Spleen (tissue), 11 donors: Measurements from ENCODE around the gene ESYT2. TPM values are rescaled to one million over a fixed set of nuclear protein-coding genes. Genes with fewer than 3 reads are reported as not detected.
A peak's percentile ranks its signal among the peaks of the same experiment; 100 is the strongest.

Source experiments
- DNase-seq: peaks from one replicate; pipeline ENCODE4 v3.0.0-alpha.2; 2020
- H3K27ac ChIP-seq, 8 donors: fragments of 200-600 bp; sonication (generic) in 7 of 8; 1 replicate in 4 of 8; 2 replicates in 4 of 8; pipeline versions ENCODE4 v1.5.0 to v1.8.0; 2016 to 2021; ENCODE audit warnings: inconsistent platforms in 4 of 8, mild to moderate bottlenecking in 4 of 8, moderate library complexity in 1 of 8
- H3K27me3 ChIP-seq, 7 donors: fragments of 200-600 bp; sonication (generic) in 6 of 7; replicated peaks in 1 of 7; 1 replicate in 4 of 7; 2 replicates in 3 of 7; pipeline versions ENCODE4 v1.5.0 to v1.8.0; 2016 to 2021; ENCODE audit warnings: inconsistent platforms in 3 of 7, mild to moderate bottlenecking in 1 of 7
- H3K36me3 ChIP-seq, 6 donors: fragments of 200-600 bp; sonication (generic) in 5 of 6; 1 replicate in 4 of 6; 2 replicates in 2 of 6; pipeline versions ENCODE4 v1.5.0 to v1.8.0; 2016 to 2021; ENCODE audit warnings: inconsistent platforms in 2 of 6
- H3K4me1 ChIP-seq, 6 donors: fragments of 200-600 bp; sonication (generic) in 5 of 6; 1 replicate in 3 of 6; 2 replicates in 3 of 6; pipeline versions ENCODE4 v1.5.0 to v1.8.0; 2016 to 2021; ENCODE audit warnings: inconsistent platforms in 3 of 6
- H3K4me3 ChIP-seq, 8 donors: fragments of 200-600 bp; sonication (generic) in 7 of 8; 1 replicate in 4 of 8; 2 replicates in 4 of 8; pipeline versions ENCODE4 v1.5.0 to v1.8.0; 2016 to 2021; ENCODE audit warnings: inconsistent platforms in 4 of 8, mild to moderate bottlenecking in 4 of 8, moderate library complexity in 2 of 8
- H3K9me3 ChIP-seq, 8 donors: fragments of 200-600 bp; sonication (generic) in 7 of 8; 1 replicate in 4 of 8; 2 replicates in 4 of 8; pipeline versions ENCODE4 v1.5.0 to v1.8.0; 2016 to 2021; ENCODE audit warnings: inconsistent platforms in 4 of 8
- POLR2A ChIP-seq, 3 donors: fragments of 450-650 bp; IDR thresholded peaks; one replicate each; pipeline ENCODE4 v1.5.1; 2017; ENCODE audit warnings: antibody characterized with exemption in 3 of 3, mild to moderate bottlenecking in 1 of 3
- POLR2AphosphoS5 ChIP-seq, 3 donors: sonication (generic); formaldehyde crosslinking; IDR thresholded peaks; one replicate each; pipeline ENCODE4 v1.5.1; 2017; ENCODE audit warnings: antibody characterized with exemption in 3 of 3
- WGBS, 5 donors: extraction: QIAGEN DNeasy Blood & Tissue Kit in 3 of 5; methylation state at CpG; one replicate each; pipeline versions ENCODE4 v1.1.5 to v1.1.7; 2013 to 2018; 5-methylcytosine and 5-hydroxymethylcytosine counted together
- intact Hi-C: fragments of 100-400 bp; cut with DNase I; formaldehyde crosslinking; loops from one replicate; pipeline ENCODE4 v1.15.0; 2023; ENCODE audit warnings: low total_unique reads
- polyA plus RNA-seq, 3 donors: library from polyadenylated mRNA; stranded (reverse); fragments of 200-250 nt; gene quantifications; one replicate each; pipeline ENCODE4 v1.2.1, GENCODE V29; 2013
- total RNA-seq, 7 donors: library from RNA; depleted of rRNA in 3 of 7; stranded (reverse); fragments of >200 nt in 3 of 7; fragmentation: NEBNext Ultra II Directional in 4 of 7; extraction: Animal tissue kit (Norgen Biotek cat#: 25700) in 4 of 7; gene quantifications; one replicate each; pipeline versions ENCODE4 v1.1.0 to v1.2.1, GENCODE V29; 2016 to 2021
- TF ChIP-seq, protein P1 (sequence below), 11 experiments: fragments of 200-600 bp in 7 of 11; fragments of 450-650 bp in 4 of 11; sonication (generic) in 4 of 11; IDR thresholded peaks in 8 of 11; conservative IDR thresholded peaks in 3 of 11; 1 replicate in 7 of 11; 2 replicates in 4 of 11; pipeline versions ENCODE4 v1.4.0 to v1.8.0; 2016 to 2021; ENCODE audit warnings: antibody characterized with exemption in 11 of 11, inconsistent platforms in 4 of 11, mild to moderate bottlenecking in 1 of 11
- donor health status: healthy with polysubstance abuse.
- donor health status: DM: no; HTN: no; CAD: no; lungs with moderate emphysema.
- donor health status: DM: no; HTN: no; CAD: no.
- donor health status: Bipolar disorder and iron deficiency.
- donor health status: healthy.
- donor health status: DM: no; HTN: no; CAD: no.
- donor health status: DM: yes; HTN: yes; CAD: no.

Gene ESYT2
- total and polyA plus RNA-seq, 10 donors: 6.6 to 61.0 (median 45.9) TPM

DNA sequence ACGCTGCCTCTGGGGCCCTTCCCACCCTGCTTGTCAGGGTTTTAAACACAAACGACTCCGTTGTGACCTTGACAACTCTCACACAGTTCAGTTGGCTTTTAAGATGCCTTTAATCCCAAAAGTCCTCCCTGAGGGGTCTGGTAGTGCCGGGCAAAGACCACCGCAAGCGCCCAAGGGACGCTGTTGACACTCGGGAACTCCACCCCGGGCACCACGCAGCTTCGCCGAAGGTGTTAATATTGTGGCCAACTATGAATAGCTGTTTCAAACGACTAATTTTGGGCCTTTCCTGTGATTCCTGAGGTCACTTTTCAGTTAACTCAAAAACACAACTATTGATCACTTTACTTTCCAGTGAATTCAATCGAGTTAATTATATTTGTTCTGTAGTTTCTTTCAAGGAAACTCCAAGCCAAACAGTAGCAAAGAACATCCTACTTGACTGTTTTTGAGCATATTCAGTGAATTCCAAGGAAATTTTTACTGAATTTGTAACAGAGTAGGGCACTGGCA is 958 bp upstream of the ESYT2 start:
- TF ChIP-seq, protein P1, sequence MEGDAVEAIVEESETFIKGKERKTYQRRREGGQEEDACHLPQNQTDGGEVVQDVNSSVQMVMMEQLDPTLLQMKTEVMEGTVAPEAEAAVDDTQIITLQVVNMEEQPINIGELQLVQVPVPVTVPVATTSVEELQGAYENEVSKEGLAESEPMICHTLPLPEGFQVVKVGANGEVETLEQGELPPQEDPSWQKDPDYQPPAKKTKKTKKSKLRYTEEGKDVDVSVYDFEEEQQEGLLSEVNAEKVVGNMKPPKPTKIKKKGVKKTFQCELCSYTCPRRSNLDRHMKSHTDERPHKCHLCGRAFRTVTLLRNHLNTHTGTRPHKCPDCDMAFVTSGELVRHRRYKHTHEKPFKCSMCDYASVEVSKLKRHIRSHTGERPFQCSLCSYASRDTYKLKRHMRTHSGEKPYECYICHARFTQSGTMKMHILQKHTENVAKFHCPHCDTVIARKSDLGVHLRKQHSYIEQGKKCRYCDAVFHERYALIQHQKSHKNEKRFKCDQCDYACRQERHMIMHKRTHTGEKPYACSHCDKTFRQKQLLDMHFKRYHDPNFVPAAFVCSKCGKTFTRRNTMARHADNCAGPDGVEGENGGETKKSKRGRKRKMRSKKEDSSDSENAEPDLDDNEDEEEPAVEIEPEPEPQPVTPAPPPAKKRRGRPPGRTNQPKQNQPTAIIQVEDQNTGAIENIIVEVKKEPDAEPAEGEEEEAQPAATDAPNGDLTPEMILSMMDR (IDR thresholded peaks at IDR 0.05 in 8 of 11, conservative IDR thresholded peaks at IDR 0.05 in 3 of 11): no peak
- no peak for TF ChIP-seq POLR2A (IDR thresholded peaks at IDR 0.05)
- no peak for TF ChIP-seq POLR2AphosphoS5 (IDR thresholded peaks at IDR 0.05)
- intact Hi-C loops: no loop called here
- H3K36me3 ChIP-seq: no peaks in the 10 kb centered on the region
- H3K4me1 ChIP-seq: peaks cover 6 to 40% (median 33%) of the 10 kb centered on the region in 6 donors
- peak overlapping the region; percentile 96 to 100 (median 99) for H3K27ac ChIP-seq
- H3K27me3 ChIP-seq: no peaks in the 10 kb centered on the region
- H3K4me3 ChIP-seq: peak overlapping the region; percentile 71 to 95 (median 80)
- H3K9me3 ChIP-seq: no peaks in the 10 kb centered on the region
- DNase-seq: no peak
- WGBS, 5 donors: 1 to 3% (median 2%) methylated on average over 11 to 14 of the region's 14 CpGs

DNA sequence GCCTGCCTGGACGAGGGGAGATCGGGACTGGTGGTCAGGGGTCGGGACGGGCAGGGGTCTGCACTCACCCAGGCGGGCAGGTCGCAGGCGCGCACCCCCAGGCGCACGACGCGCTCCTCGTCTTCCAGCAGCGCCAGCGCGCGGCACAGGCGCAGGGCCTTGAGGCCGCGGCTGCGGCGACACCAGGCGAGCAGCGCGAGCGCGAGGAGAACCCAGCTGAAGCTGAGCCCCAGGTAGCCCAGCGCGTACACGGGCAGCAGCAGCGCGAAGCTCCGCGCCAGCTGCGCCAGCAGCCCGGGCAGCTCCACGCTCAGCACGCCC is 328 bp downstream of the ESYT2 start:
- intact Hi-C loops: loop anchor here (2.0 kb wide), 1 partner anchor 132 kb away; no protein-coding TSS in a partner anchor
- WGBS, 5 donors: 0 to 3% (median 0%) methylated on average over 14 to 38 of the region's 38 CpGs; no CpG with 5 or more reads in 1 of the 5 donors
- Histone ChIP-seq H3K4me3 (peak overlapping the region; percentile 53 to 95 (median 80)), H3K9me3 (no peaks in the 10 kb centered on the region), H3K36me3 (no peaks in the 10 kb centered on the region), H3K27me3 (no peaks in the 10 kb centered on the region), H3K27ac (peak overlapping the region; percentile 96 to 100 (median 99)), H3K4me1 (peaks cover 7 to 53% (median 45%) of the 10 kb centered on the region in 6 donors)
- TF ChIP-seq, protein P1 (IDR thresholded peaks at IDR 0.05 in 8 of 11, conservative IDR thresholded peaks at IDR 0.05 in 3 of 11): no peak
- TF ChIP-seq POLR2A (IDR thresholded peaks at IDR 0.05): no peak
- TF ChIP-seq POLR2AphosphoS5 (IDR thresholded peaks at IDR 0.05): no peak
- DNase-seq: no peak

DNA sequence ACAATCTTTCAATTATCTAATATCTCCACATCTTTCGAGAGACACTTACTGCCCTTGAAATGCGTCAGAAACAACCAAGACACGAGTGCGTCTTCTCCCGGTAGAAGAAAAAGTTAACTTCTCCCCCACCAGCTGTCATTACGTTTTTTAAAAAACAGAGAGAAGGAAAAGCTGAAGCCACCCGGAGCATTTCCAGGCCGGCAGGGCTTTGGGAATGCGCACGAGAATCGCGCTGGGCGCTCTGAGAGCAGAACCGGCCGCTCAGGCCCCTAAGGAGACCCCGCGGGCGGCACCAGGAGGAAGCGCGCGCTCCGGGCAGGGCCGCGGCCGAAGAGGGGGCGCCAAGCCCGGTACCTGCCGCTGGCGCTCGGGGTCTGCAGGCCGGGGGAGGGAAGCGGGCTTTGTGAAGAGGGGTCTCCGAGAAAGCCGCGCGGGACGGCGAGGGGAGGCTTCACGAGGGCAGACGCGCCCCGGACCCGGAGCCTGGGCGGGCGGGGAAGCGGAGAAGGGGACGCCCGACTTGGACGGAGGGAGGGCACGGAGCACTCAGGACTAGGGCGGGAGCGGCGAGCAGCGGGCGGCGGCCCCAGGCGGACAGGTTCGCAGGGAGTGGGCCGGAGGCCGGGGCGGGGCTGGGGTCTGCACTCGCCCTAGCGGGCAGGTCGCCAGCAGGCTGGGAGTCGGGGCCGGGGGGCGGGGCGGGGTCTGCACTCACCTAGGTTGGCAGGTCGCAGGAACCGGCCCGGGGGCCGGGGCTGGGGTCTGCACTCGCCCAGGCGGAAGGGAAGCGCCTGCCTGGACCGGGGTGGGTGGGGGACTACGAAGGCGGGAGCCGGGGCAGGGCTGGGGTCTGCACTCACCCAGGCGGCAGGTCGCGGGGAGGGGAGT is 932 bp downstream of the ESYT2 start:
- intact Hi-C loops: loop anchor here (2.0 kb wide), 1 partner anchor 132 kb away; no protein-coding TSS in a partner anchor

More for the DNA sequence above, 932 bp downstream of the ESYT2 start:
- Histone ChIP-seq H3K27me3 (no peaks in the 10 kb centered on the region), H3K9me3 (no peaks in the 10 kb centered on the region), H3K4me3 (peak overlapping the region; percentile 53 to 95 (median 80)), H3K36me3 (no peaks in the 10 kb centered on the region), H3K27ac (peak overlapping the region; percentile 96 to 100 (median 99)), H3K4me1 (peaks cover 10 to 59% (median 51%) of the 10 kb centered on the region in 6 donors)
- DNase-seq: peak; percentile 95
- peak in 2 of 3 donors; percentile 23 to 64 for TF ChIP-seq POLR2AphosphoS5 (IDR thresholded peaks at IDR 0.05)
- TF ChIP-seq, protein P1 (IDR thresholded peaks at IDR 0.05 in 8 of 11, conservative IDR thresholded peaks at IDR 0.05 in 3 of 11): no peak
- WGBS, 5 donors: 1 to 2% (median 1%) methylated on average over 58 to 82 of the region's 82 CpGs
